Measurements from ENCODE around the gene MR1.

MR1 gene

GRCh38 chr1:181062836-181063428 is 29.1 kb downstream of the MR1 start:
- DNase-seq (ENCODE audit: low spot score), result peak; percentile 23

DNA sequence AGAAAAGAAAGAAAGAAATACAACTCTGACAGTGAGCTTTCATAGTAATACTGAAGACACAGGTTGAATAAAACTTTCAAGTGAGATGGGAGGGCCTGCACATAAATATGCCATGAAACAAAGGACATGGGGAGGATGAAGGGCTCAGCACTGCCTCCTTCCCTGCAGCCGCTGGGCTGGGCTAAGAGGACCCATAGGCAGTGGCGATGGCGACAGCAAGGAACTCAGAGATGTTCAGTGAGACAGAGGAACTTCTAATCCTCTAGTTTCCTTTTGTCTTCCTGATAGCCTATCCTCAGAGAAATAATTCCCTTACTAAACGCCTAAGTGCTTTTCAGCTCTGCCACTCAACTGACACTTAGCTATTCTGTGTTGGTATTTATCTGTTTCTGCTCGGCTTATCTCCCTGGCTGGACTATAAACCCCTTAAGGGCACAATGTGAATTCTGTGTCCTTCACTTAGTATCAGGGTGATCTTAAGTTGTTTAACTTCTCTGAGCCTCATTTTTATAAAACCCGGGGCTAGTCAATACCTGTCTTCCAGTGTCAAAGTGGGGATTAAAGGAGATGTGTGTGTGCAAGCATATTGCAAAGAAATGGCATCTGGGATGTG is 30.3 kb downstream of the MR1 start:
- DNase-seq (ENCODE audit: low spot score), result no peak

DNA sequence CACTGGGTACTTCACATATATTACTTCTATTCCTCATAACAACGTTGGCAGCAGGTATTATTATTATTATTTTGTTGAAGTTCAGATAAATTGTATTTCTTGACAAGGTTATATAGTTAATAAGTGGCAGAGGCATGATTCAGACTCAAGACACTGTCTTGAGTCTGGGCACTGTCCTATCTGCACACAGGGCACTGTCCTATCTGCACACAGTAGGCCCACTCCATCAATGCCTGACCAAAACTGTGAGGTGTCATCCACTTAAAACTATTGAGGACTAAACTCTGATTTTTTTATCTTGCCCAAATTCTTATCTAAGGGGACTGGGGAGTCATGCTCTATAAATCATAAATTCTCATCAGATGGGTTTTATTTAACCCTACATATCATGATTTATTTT is 30.9 kb downstream of the MR1 start:
- no peak for DNase-seq (ENCODE audit: low spot score)

DNA sequence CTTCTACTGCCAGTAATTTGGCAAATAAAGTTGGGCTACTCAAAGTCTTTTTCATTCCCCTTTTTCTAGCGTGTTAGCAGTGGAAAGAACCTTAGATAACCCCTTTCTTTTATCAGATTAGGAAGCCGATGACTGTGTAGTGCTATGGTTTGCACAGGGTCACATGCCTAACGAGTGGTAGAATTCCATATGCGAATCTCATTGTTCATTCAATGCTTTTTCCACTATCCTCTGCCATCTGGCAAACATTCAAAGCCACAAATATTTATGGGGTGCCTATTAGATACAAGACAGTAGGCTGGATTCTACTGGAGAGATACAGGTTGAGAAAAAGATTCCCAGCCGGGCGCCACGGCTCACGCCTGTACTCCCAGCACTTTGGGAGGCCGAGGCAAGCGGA is 39.9 kb downstream of the MR1 start:
- no peak for DNase-seq (ENCODE audit: low spot score)

DNA sequence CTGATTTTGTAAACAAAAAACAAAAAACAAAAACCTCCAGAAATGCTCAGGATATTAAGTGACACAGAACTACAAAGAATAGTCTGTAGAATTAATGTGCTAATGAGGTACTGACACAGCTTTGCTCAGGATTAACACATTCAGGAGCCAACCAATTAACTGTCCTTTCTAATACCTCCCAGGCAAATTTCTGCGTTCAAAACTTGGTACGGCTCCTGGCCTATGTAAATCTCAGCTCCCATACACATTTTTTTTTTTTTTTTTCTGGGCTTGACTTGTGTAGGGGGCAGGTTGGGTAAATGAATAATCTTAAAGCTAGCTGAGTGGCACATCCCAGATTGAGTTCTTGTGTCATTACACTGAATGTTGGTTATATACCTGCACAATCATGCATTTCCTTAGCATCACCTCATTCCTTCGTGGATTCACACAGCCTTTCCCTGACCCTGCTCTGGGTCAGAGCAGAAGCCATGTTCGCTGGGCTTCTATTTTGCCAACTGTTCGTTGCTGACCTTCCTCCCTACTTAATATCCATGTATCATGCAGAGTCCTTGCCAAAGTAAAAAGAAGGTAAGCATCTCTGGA is 42.1 kb downstream of the MR1 start:
- no peak for DNase-seq (ENCODE audit: low spot score)

- no peak for DNase-seq (ENCODE audit: low spot score)
Observed at GRCh38 chr1:181076852-181077251, 43.1 kb downstream of the MR1 start.

- DNase-seq (ENCODE audit: low spot score), result no peak
Observed at GRCh38 chr1:181077576-181078242, 43.9 kb downstream of the MR1 start.

DNA sequence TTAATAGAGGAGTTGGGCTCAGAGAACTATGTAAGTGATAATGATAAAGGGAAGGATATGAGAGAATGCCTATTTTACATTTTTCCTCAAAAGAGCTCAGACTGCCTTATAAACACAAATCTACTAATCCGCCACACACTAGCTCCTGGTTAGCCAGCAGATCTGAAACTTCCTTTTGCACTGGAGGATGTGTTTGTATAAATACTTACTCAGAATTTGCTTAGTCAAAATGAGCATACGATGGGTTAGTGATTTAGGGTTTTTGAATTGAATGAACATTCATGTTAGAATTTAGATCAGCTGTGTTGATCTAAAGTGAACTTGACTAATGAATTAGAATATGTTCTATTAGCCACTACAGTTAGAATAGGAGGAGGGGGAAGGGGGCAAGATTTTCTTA is 45.6 kb downstream of the MR1 start:
- no peak for DNase-seq (ENCODE audit: low spot score)

DNA sequence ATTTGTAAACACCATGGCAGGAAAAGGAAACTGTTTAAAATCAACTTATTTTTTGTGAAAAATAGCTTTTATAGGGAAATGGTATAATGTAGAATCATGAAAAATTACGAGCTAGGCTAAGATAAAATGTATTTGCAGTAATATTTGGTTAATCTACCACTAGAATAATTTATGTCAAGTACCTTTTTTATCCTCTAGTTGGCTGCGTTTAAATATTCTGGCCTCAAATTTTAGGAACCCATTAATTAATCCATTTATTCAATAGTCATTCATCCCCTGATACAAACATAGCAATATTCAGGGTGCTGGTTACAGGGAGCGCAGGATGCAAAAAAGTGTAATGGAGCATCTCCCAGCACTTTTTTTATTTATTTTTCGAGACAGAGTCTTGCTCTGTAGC is 46.1 kb downstream of the MR1 start:
- no peak for DNase-seq (ENCODE audit: low spot score)

GRCh38 chr1:181080556-181080955 is 46.8 kb downstream of the MR1 start:
- no peak for DNase-seq (ENCODE audit: low spot score)

DNA sequence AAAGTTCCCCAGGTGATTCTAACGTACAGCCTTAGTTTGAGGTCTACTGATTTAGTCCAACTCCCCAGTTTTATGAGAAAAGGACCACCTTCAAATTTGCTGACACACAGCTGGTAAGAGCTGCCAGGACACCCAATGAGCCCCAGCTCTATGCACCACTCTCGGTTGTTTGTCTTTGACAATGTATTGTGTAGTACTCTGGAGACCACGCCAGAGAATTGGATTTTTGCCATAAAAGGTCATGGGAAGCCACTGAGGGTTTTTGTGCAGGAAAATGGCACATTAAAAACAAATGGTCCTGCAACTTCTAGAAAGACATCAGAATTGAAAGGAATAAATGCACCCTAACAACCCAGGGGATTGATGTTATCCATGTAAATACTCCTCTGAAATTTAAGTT is 47.6 kb downstream of the MR1 start:
- no peak for DNase-seq (ENCODE audit: low spot score)

- peak; percentile 69 for DNase-seq (ENCODE audit: low spot score)
Observed at GRCh38 chr1:181083842-181084605, 50.2 kb downstream of the MR1 start.

DNA sequence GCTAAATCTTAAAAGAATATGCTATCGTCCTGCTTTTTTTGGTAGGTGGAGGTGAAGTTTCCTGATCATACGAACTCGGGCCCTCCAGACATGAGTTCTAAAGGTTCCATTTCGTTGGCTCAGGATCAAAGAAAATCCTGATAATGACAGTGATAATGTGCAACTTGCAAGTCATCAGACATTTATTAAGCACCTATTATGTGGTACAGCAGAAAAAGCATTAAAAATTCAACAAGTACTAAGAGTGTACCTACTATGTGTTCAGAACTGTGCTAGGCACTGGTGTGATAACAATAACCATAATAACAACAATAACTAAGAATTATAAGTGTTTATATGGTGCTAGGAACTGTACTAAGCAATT is 50.8 kb downstream of the MR1 start:
- no peak for DNase-seq (ENCODE audit: low spot score)

DNA sequence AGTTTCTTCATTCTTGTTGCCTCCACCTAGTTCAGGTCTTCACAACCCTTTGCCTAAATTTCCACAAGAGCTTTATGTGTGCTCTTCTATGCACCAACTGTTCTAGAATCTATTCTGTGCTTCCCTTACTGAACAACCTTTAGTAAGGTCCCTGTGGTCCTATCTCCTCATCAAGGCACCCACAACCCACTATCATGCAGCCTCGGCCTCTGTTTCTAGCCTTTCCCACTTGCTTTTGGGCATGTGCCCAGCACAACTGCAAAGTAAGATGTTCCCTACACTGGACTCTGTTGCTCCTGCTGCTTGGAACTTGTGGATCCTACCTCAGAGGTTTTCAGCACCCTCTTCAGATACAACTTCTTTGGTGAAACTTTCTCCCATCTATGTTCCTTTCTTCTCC is 52.3 kb downstream of the MR1 start:
- DNase-seq (ENCODE audit: low spot score), result no peak

DNA sequence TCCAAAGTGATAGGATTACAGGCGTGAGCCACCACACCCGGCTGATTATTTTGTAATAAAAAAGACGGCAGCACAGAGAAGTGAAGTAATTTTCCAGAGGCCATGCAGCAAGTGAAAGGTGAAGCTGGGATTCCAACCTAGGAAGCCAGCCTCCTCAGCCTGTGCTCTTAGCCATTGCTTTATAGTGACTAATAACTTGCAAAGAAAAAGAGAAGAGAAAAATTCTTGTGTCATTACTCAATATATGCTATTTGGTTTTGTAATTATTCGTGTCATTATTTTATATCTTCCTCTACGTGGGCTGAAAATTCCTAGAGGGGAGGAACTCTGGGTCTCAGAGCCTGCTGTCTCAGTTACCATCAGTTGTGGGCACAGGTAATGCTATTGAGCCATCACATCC is 53.1 kb downstream of the MR1 start:
- no peak for DNase-seq (ENCODE audit: low spot score)

DNA sequence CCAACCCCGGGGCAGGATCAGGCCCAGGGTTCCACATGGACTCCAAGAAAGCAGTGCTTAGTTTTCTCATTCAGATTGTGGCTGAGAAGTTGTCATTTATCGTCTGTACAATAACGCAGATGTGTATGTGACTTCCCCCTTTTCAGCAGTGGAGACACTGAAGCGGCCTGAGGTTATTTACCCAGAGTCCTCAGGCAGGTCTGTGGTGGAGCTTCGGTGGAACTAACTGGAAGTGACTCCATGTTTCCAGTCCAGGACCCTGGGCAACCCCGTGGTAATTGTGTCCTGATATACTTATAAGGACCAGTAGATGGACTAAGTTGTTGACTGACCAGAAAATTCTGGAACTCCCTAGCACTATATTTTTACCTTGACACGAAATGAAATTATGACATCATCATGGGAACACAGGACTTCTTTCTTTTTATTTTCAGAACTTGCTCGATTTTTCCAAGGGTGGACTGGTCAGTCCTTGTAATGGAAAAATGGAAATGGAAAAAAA is 53.7 kb downstream of the MR1 start:
- DNase-seq (ENCODE audit: low spot score), result peak; percentile 55

DNA sequence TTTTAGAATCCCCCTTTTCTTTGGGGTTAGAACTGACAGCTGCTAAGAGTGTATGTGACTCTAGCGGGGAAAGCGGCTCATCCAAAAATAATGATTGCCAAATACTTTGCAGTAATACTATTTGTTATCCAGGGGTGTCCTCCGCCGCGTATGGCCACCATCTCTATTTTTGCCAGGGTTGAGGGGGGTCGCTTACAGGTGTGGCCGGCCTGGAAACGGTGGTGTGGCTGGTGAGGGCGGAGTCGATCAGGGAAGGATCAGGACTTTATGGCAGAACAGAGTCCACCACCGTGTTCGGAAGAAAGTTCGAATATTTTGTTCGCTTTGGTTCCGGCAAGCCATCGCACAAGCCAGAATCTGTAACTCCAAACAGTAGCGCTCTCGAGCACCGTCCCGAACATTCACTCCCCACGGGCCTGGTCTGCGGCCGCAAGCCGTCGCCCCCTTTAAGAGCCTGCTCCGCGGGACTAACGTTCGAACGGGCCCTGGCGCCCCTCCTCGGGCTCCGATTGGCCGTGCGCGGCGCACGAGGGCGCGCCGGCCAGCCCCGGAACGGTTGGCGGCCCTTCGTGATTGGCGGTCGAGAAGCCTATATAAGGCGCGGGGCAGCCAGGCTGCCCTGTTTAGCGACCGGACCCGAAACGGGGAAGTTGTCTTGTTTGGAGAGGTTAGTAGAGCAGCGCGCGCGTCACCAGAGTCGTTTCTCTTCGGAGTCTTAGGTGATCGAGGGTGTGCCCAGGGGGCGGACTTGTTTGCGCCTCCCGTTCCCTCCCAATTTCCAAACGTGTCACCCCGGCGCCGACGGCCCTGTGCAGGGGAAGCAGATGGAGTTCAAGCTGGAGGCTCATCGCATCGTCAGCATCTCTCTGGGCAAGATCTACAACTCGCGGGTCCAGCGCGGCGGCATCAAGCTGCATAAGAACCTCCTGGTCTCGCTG is 54.6 kb downstream of the MR1 start, which contains the start of gene IER5:
TSS of gene IER5 (plus strand) at position 622 of the 938 bp plus-strand sequence. CDS start at position 825, 203 bp downstream.
- peak; percentile 96 for DNase-seq (ENCODE audit: low spot score)

DNA sequence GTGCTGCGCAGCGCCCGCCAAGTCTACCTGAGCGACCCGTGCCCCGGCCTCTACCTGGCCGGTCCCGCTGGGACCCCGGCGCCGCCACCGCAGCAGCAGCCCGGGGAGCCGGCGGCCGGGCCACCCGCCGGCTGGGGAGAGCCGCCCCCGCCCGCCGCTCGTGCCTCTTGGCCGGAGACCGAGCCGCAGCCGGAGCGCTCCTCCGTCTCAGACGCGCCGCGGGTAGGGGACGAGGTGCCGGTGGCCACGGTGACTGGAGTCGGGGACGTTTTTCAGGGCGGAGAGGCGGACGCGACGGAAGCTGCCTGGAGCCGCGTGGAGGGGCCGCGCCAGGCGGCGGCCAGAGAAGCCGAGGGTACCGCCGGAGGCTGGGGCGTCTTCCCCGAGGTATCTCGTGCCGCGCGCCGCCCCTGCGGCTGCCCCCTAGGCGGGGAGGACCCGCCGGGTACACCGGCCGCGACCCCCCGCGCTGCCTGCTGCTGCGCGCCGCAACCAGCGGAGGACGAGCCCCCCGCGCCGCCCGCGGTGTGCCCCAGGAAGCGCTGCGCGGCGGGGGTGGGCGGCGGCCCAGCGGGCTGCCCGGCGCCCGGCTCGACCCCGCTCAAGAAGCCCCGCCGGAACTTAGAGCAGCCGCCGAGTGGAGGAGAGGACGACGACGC is 55.4 kb downstream of the MR1 start:
- no peak for DNase-seq (ENCODE audit: low spot score)

DNA sequence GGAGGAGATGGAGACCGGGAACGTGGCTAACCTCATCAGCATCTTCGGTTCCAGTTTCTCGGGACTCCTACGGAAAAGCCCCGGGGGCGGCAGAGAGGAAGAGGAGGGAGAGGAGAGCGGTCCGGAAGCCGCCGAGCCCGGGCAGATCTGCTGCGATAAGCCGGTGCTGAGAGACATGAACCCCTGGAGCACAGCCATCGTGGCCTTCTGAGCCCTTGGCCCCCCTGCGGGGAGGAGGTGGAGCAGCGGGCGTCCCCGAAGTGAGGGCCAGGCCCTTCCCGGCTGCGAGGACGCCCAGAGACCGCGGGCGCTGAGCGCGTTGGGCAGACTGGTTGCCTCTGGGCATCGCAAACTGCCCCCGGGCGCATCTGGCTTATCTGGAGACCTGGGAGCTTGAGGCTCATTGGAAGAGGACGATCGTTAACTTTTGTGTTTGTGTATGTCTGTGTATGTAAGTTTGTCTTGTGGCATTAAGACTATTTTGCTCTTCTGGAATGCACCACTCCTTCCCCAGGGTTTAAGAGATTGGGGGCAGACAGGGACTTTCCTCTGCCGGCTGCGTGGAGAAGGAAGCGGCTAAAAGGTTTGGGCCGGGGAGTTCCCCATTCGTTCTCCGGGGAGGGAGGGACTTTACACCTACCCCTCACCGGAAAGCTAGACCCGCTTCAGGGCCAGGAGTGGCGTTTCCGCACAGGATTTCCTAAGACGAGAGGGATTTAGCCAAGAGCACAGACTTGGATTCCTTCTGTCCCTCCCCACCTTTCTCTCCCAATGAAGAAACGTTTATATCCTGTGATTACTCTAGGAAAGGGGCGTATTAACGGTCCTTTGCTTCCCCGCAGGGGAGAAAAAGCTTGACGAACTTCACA is 56.1 kb downstream of the MR1 start:
- DNase-seq (ENCODE audit: low spot score), result peak; percentile 54

Measured in pons (tissue), 1 donor.